Dendritic cell treated with granulocyte-macrophage colony-stimulating factor and Interleukin-4, amounts not matched to agents 40 ng/mL and 50 ng/mL, for 4 days (primary cell): Measurements from ENCODE around the gene VCPKMT.

Experiments
- H3K27ac Mint-ChIP-seq: one replicate; pipeline ENCODE4 v1.8.0; 2022; ENCODE audit warnings: mild to moderate bottlenecking, mixed read lengths
- H3K27me3 Mint-ChIP-seq: one replicate; pipeline ENCODE4 v1.8.0; 2022; ENCODE audit warnings: mild to moderate bottlenecking, mixed read lengths
- H3K36me3 Mint-ChIP-seq: one replicate; pipeline ENCODE4 v1.8.0; 2022; ENCODE audit warnings: low read depth, mixed read lengths
- H3K4me1 Mint-ChIP-seq: one replicate; pipeline ENCODE4 v1.8.0; 2022; ENCODE audit warnings: low read depth, mixed read lengths
- H3K4me3 Mint-ChIP-seq: one replicate; pipeline ENCODE4 v1.8.0; 2022; ENCODE audit warnings: mild to moderate bottlenecking, moderate library complexity, mixed read lengths
- H3K9me3 Mint-ChIP-seq: one replicate; pipeline ENCODE4 v1.8.0; 2022; ENCODE audit warnings: mixed read lengths
- intact Hi-C: fragments of 100-400 bp; cut with micrococcal nuclease; formaldehyde crosslinking; loops from one replicate; pipeline ENCODE4 v1.15.0; 2022

Gene VCPKMT

GRCh38 chr14:50106178-50106577 is 10.2 kb downstream of the VCPKMT start:
- intact Hi-C loops: no loop called here
- Mint-ChIP-seq H3K27me3 (no peaks in the 10 kb centered on the region), H3K9me3 (no peaks in the 10 kb centered on the region), H3K4me3 (no peak overlapping the region), H3K27ac (no peak overlapping the region), H3K36me3 (peaks cover 44% of the 10 kb centered on the region), H3K4me1 (peaks cover 6% of the 10 kb centered on the region)

DNA sequence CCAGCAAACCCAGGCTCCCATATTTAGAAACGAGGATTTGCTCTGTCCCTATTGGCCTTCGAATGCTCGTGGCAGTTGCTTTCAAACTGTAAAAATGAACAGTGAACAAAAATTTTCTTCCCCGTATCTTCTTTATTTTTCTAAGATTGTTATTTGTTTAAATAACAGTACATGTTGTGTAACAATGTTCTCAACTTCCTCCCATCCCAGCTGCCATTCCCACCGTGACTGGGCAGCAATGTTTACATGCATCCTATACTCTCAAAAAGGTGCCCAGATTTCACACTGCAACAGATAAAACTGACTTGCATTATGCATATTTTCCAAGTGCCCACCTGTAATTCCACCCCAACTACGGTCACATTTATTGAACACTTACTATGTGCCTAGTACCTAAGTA is 12.8 kb downstream of the VCPKMT start:
- no peaks in the 10 kb centered on the region for H3K27me3 Mint-ChIP-seq
- H3K36me3 Mint-ChIP-seq: peaks cover 23% of the 10 kb centered on the region
- H3K4me1 Mint-ChIP-seq: peaks cover 6% of the 10 kb centered on the region
- peak overlapping the region; percentile 60 for H3K27ac Mint-ChIP-seq
- H3K4me3 Mint-ChIP-seq: no peak overlapping the region
- no peaks in the 10 kb centered on the region for H3K9me3 Mint-ChIP-seq
- intact Hi-C loops: no loop called here

DNA sequence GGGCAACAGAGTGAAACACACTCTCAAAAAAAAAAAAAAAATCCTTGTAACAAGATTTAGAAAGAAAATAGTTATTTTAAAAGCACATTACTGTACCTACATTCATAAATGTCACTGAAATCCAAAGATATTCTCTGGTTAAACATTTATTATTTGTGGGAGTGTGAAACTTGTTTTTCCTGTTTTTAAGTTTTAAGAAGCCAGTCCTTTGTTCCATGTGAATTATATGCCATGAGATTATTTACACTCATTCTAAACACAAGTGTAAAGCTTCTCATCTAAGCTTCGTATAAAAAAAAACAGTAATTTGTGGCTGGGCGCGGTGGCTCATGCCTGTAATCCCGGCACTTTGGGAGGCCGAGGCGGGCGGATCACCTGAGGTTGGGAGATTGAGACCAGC is 15.0 kb downstream of the VCPKMT start:
- peaks cover 13% of the 10 kb centered on the region for H3K4me1 Mint-ChIP-seq
- no peak overlapping the region for H3K4me3 Mint-ChIP-seq
- intact Hi-C loops: no loop called here
- no peaks in the 10 kb centered on the region for H3K9me3 Mint-ChIP-seq
- no peak overlapping the region for H3K27ac Mint-ChIP-seq
- peaks cover 12% of the 10 kb centered on the region for H3K36me3 Mint-ChIP-seq
- H3K27me3 Mint-ChIP-seq: no peaks in the 10 kb centered on the region

- intact Hi-C loops: no loop called here
- Mint-ChIP-seq H3K27me3 (no peaks in the 10 kb centered on the region), H3K36me3 (peaks cover 8% of the 10 kb centered on the region), H3K4me3 (no peak overlapping the region), H3K9me3 (no peaks in the 10 kb centered on the region), H3K27ac (no peak overlapping the region), H3K4me1 (peaks cover 19% of the 10 kb centered on the region)
Observed at GRCh38 chr14:50100805-50101204, 15.6 kb downstream of the VCPKMT start.

DNA sequence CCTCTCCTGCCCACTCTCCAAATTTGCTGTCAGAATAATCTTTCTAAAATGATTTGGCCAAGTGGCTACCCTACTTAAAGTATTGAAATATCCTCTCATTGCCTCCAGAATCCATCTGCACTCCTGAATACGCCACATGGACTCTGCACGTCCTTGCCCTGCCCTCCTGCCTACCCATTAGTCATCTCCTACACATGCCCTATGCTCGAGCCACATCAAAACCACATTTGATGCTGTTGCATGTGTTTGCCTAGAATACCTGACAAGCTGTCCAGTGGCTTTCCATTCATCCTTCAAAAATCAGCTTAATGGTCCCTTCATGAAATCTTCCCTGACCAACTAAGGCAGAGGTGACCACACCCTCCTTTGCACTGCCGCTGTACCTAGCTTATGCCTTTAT is 17.0 kb downstream of the VCPKMT start:
- no peaks in the 10 kb centered on the region for H3K9me3 Mint-ChIP-seq
- H3K36me3 Mint-ChIP-seq: peaks cover 8% of the 10 kb centered on the region
- peaks cover 22% of the 10 kb centered on the region for H3K4me1 Mint-ChIP-seq
- H3K27ac Mint-ChIP-seq: no peak overlapping the region
- H3K4me3 Mint-ChIP-seq: no peak overlapping the region
- intact Hi-C loops: loop anchor here (5.0 kb wide), 1 partner anchor 37 kb away; no protein-coding TSS in a partner anchor
- no peaks in the 10 kb centered on the region for H3K27me3 Mint-ChIP-seq

DNA sequence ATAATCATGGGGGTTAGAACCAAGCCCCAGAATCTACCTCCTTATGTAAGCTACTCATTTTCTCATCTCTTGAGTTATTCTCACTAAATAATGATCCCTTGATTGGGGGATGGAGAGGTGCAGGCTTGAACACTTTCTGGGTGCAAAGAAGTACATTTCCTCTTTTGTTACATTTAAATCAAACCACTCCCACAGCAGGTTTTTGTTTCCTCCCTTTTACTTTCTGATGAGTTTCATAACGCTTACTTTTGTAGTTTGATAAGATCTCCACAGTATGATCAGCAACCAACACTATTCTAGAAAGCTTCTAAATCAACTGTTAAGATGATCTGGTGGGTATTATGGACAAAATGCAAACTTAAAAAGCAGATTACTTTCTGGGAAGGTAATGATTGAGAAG is 20.5 kb downstream of the VCPKMT start:
- intact Hi-C loops: loop anchor here (5.0 kb wide), 1 partner anchor 34 kb away; no protein-coding TSS in a partner anchor
- Mint-ChIP-seq H3K27ac (no peak overlapping the region), H3K4me3 (no peak overlapping the region), H3K36me3 (peaks cover 8% of the 10 kb centered on the region), H3K4me1 (peaks cover 31% of the 10 kb centered on the region), H3K9me3 (no peaks in the 10 kb centered on the region), H3K27me3 (no peaks in the 10 kb centered on the region)

DNA sequence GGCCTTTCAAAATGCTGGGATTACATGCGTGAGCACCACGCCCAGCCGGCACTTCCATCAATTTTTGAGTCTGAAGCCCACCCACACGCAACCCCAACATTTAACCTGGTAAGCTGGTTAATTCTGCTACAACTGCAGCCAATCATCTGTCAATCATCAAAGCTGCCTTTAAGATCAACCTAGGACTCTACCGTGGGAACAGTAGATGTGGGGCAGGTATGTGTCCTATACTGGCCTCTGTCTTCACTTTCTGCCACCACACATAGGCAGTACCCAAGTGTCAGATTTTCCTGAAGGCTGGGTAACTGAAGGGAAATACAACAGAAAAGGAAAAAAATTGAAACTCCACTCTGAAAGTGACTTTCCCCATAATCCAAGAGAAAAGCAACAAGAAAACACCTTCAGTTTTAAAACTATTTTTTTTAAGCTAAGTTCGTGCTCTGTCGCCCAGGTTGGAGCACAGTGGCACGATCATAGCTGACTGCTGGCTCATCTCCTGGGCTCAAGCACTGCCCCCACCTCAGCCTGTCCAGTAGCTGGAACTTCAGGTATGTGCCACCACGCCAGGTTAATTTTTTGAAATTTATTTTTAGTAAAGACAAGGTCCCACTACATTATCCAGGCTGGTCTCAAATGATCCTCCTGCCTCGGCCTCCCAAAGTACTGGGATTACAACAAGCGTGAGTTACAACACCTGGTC is 22.2 kb downstream of the VCPKMT start:
- Mint-ChIP-seq H3K4me3 (no peak overlapping the region), H3K27me3 (no peaks in the 10 kb centered on the region), H3K36me3 (peaks cover 8% of the 10 kb centered on the region), H3K9me3 (no peaks in the 10 kb centered on the region), H3K27ac (no peak overlapping the region), H3K4me1 (peaks cover 41% of the 10 kb centered on the region)
- intact Hi-C loops: no loop called here

DNA sequence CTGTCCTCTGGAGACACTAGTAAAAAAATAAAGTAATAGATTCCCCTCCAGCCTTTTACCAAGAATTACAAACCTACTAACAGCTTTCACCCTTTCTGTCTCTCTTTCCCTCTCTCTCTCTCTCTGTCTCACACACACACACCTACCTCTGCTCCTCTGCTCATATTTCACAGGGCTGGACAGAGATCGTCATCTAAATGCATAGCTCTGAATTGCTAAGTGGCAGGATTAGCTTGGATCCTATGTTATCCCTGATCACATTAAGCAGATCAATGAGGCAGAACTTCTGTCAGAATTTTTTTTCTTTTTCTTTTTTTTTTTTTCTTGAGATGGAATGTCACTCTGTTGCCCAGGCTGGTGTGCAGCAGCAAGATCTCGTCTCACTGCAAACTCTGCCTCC is 22.9 kb downstream of the VCPKMT start:
- Mint-ChIP-seq H3K27me3 (no peaks in the 10 kb centered on the region), H3K4me1 (peaks cover 41% of the 10 kb centered on the region), H3K4me3 (no peak overlapping the region), H3K9me3 (no peaks in the 10 kb centered on the region), H3K27ac (peak overlapping the region; percentile 7), H3K36me3 (peaks cover 8% of the 10 kb centered on the region)
- intact Hi-C loops: no loop called here

DNA sequence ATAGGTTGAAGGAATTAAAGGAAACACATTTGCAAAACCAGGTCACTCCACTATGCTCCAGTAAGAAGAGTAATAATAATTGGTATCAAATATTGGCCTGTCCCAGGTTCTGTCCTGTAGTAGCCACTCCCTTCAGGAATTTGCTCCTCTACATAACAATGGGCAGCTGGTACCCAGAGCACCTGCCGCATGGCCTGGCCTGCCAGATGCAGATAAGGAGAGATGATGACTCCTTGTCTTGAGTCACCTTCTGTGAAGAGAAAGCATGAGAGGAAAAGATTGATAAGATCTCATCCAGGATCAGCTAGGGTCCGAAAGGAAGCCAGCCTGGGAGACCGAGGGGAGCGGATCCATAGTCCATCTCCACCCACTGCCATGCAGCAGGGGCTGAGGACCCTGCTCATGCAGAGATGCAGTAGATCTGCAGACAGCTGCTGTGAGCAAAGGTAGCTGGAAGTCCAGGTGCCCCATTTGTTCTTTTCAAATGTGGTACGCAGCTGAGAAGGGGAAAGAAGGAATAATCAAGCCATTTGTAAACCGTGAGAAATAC is 24.3 kb downstream of the VCPKMT start:
- H3K9me3 Mint-ChIP-seq: no peaks in the 10 kb centered on the region
- intact Hi-C loops: no loop called here
- H3K4me3 Mint-ChIP-seq: no peak overlapping the region
- H3K36me3 Mint-ChIP-seq: peaks cover 7% of the 10 kb centered on the region
- peaks cover 48% of the 10 kb centered on the region for H3K4me1 Mint-ChIP-seq
- peak overlapping the region; percentile 56 for H3K27ac Mint-ChIP-seq
- H3K27me3 Mint-ChIP-seq: no peaks in the 10 kb centered on the region

GRCh38 chr14:50091240-50091913 is 25.0 kb downstream of the VCPKMT start:
- H3K9me3 Mint-ChIP-seq: no peaks in the 10 kb centered on the region
- intact Hi-C loops: no loop called here
- H3K4me3 Mint-ChIP-seq: no peak overlapping the region
- peak overlapping the region; percentile 56 for H3K27ac Mint-ChIP-seq
- peaks cover 43% of the 10 kb centered on the region for H3K4me1 Mint-ChIP-seq
- no peaks in the 10 kb centered on the region for H3K27me3 Mint-ChIP-seq
- no peaks in the 10 kb centered on the region for H3K36me3 Mint-ChIP-seq

GRCh38 chr14:50089208-50089607 is 27.2 kb downstream of the VCPKMT start:
- Mint-ChIP-seq H3K27me3 (no peaks in the 10 kb centered on the region), H3K4me3 (no peak overlapping the region), H3K27ac (no peak overlapping the region), H3K9me3 (no peaks in the 10 kb centered on the region), H3K36me3 (peaks cover 6% of the 10 kb centered on the region), H3K4me1 (peaks cover 52% of the 10 kb centered on the region)
- intact Hi-C loops: no loop called here

DNA sequence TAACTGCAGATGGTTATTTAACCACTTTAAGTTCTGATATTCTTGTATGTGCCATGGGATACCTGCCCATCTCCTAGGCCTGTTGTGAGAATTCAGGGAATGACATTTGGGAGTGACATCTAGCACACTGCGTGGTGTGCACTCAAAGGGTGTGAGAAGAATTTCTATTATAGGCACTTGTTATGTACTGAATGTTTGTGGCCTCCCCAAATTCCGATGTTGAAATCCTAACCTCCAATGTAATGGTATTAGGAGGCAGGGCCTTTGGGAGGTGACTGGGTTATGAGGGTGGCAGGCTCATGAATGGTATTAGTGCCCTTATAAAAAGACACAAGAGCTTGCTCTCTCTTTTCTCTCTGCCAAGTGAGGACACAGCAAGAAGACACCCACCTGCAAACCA is 27.6 kb downstream of the VCPKMT start:
- peaks cover 6% of the 10 kb centered on the region for H3K36me3 Mint-ChIP-seq
- peaks cover 56% of the 10 kb centered on the region for H3K4me1 Mint-ChIP-seq
- intact Hi-C loops: no loop called here
- H3K4me3 Mint-ChIP-seq: no peak overlapping the region
- no peak overlapping the region for H3K27ac Mint-ChIP-seq
- no peaks in the 10 kb centered on the region for H3K9me3 Mint-ChIP-seq
- no peaks in the 10 kb centered on the region for H3K27me3 Mint-ChIP-seq

DNA sequence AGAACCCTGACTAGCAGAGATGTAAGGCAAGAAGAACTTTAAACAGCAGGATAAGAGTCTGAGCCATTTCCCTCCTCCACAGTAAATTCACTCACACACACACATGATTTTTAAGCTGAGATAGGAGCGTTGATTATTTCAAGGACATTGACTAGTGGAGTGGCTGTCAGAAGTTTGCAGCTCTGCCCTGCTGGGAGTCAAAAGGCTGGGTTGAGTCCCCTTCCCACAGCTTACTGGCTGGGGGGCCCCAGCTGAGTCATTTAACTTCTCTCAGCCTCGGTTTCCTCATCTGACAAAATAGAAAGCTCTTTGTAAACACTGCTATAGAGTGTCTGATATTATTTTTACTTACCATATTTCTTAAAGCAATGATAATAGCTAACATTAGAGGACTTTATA is 28.3 kb downstream of the VCPKMT start:
- Mint-ChIP-seq H3K36me3 (peaks cover 6% of the 10 kb centered on the region), H3K4me1 (peaks cover 62% of the 10 kb centered on the region), H3K27me3 (no peaks in the 10 kb centered on the region), H3K27ac (no peak overlapping the region), H3K4me3 (no peak overlapping the region), H3K9me3 (no peaks in the 10 kb centered on the region)
- intact Hi-C loops: no loop called here

- Mint-ChIP-seq H3K36me3 (peaks cover 6% of the 10 kb centered on the region), H3K9me3 (no peaks in the 10 kb centered on the region), H3K4me3 (no peak overlapping the region), H3K4me1 (peaks cover 68% of the 10 kb centered on the region), H3K27me3 (no peaks in the 10 kb centered on the region), H3K27ac (no peak overlapping the region)
- intact Hi-C loops: no loop called here
Observed at GRCh38 chr14:50087341-50088116, 28.8 kb downstream of the VCPKMT start.
